Measurements from ENCODE around the gene DIPK1C.

Gene DIPK1C

DNA sequence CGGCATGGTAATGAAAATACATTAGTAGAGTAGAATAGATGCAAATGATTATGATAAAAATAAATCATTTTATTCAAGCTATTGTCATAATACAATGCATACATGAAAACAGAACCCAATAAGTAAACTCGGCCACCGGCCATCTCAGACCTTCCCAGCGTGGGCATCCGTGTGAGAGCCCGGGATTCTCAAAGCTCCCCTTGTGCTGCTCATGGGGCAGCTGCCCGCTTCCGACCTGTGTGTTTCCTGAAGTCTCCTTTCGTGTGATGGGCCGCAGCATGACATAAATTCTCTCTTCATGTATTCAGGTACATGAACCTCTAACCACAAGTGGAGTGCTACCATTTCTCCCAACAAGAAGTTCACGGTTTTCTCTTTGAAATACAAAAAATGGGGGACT, 25.6 kb upstream of the DIPK1C start:
- DNase-seq (ENCODE audit: low read depth): no peak

DNA sequence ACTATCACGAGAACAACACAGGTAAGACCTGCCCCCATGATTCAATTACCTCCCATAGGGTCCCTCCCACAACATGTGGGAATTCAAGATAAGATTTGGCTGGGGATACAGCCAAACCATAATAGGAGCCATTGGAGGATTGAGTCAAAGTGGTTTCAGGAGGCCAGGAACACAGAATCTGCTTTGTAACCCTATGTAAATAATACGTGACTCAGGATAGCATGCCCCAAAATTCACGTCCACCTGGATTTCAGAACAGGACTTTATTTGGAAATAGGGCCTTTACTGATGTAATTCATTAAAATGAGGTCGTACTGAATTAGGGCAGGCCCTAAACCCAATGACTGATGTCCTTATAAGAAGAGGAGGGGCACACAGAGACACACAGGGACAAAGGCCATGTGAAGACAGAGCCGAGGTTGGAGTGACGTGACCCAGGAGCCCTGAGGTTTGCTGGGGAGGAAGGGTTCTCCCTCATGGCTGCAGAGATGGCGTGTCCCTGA, 23.1 kb upstream of the DIPK1C start:
- no peak for DNase-seq (ENCODE audit: low read depth)

DNA sequence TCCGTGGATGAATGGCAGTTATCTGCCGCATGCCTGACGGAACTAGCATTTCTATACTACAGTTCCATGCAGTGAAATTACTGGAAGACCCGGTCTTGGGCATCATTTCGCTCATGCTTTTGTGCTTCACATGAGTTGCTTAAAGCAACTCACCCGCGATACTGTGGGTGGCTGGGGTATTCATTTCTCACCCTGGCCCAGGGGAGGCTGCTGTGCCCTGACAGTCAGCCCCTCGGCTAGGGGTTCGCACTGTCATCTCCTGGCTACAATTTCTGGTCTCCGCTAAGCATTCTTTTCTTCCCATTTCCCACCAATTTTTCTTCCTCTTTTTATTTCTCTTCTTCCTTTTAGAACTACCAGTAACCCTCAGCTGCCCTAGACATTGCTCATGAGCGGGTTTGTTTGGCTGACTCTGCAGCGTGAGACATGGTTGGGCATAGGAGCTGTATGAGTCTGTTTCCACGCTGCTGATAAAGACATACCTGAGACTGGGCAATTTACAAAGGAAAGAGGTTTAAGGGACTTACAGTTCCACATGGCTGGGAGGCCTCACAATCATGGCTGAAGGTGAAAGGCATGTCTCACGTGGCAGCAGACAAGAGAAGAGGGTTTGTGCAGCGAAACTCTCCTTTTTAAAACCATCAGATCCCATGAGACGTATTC, 22.5 kb upstream of the DIPK1C start:
- no peak for DNase-seq (ENCODE audit: low read depth)

DNA sequence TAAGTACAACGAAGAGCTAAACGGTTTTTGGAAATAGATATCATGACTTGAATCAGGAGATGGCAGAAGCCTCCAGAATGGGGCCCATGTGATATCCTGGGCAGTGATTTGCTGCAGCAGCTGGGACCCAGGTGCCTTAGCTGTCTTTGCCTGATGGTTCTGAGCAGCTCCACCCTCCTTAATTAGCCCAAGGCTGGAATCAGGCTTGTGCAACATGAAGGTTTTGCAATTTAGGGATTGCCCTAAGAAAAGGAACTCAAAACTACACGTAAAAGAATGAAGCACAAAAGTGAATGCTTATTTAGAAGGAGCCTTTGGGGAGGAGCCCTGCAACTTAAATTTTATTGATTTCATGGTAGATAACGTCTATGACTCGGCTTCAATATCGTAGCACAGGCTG, 21.8 kb upstream of the DIPK1C start:
- DNase-seq (ENCODE audit: low read depth): no peak

DNA sequence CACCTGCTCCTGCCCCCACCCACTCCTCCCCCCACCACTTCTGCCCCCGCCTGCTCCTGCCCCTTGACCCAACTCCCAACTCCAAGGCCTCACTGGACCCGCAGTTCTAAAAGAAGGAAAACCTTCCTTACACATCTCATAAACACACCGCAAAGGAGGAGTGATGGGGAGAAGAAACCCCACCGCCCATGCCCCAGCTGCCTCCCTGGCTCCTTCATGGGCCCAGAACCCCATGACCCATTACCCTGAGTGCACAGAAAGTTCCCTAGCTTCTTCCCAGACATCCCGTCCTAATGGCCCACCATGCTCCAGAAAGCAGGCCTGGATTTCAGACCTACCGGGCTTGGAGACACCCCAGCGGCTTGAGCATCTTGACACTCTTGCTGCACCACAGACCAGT, 21.2 kb upstream of the DIPK1C start:
- no peak for DNase-seq (ENCODE audit: low read depth)

DNA sequence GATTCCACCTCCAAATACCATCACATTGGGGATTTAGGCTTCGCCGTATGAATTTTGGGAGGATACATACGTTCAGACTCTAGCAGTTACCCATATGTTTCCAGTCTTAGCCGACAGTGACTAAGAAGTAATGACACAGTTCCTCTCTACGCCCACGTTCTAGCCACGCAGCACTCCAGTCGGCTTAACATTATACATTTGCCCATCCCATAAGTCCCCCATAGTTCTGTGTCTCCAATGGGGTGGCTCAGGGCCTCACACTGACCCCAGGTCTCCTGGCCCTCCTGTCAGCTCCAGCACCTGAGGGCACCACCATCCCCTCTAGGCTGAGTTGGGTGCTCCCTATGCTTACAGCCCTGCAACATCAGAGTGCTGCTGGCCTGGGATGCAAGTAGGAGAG, 20.7 kb upstream of the DIPK1C start:
- no peak for DNase-seq (ENCODE audit: low read depth)

DNA sequence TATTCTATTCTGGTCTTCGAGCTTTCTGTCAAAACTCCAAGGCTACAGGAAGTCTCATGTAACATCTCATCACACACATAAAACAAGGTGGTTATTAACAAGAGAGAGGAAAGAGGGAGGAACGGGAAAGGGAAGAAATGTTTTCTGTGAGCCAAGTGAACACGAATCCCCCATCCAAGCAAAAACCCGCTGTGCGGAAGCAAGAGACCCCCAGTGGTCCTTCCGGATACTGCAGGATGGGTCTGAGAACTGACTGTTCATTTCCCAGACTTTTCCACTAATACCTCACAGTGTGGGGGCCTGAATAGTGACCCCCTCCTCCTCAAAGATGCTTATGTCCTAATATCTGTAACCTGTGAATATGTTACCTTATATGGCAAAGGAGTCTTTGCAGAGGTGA, 19.0 kb upstream of the DIPK1C start:
- DNase-seq (ENCODE audit: low read depth): no peak

DNA sequence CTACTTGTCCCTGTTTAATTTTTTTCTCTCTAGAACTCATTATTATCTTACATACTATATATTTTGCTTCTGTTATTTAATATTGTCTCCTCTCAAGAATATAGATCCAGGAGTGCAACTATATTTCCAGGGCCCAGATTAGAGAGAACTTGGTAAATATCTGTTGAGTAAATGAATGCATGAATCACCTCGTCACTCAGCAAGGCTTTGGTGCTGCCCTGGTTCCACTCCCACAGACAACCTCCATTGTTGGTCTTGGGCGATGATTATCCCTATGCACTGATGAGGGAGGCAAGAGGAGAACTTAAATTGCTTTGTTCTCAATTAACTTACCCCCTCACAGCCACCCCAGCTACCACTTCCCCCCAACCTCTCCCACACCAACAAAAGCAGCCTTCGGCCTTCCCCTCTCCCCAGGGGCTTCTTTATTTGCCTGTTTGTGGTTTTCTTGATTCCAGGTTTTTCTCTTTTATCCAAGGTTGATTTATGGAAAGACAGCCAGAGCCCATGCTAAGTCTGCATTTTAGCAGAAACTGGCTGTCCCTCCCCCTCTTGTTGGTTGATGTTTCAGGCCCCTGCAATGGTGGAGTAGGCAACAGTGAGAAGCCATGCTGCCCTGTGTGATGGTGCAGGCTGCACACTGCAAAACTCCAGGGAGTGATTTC, 17.0 kb upstream of the DIPK1C start:
- no peak for DNase-seq (ENCODE audit: low read depth)

DNA sequence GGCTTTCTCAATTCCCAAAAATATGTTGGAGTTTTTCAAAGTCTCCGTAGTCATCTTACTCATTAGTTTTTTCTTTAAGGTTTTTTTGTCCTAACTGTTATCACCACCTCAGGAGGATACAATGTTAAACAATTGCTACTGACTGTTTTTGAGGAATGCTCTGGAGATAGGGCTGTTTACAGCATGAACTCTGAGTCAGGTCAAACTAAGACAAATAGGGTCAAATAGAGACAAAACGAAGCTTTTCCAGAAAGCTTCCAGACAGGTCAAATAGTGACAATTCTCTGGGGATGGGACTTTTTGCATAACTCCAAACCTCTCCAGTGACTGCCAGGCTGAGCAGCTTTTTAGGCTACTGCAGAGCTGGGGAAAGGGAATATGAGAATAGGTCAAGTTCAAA, 15.2 kb upstream of the DIPK1C start:
- DNase-seq (ENCODE audit: low read depth): no peak

DNA sequence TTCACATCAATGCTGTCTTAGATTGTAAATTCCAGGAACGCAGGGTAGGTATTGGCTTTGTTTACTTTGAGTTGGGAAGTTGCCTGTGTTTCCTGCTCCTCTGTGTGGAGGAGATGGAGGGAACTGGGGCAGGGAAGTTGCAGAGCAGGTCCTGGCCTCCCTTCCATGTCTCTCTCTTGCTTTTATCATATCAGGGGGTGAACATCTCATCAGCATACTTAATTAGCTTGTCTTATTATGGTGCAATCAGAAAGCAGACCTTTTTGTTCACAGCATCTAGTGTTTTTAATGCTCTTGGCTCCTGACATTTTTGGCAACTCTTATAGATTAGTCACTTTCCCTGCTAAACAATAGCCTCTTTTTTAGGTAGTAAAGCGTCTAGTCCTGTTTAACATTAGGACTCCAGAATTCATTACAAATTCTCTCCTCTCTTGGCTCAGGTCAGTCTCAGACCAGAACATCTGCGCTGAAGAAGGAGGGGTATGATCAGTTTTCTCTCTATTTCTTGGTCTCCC, 11.5 kb upstream of the DIPK1C start:
- DNase-seq (ENCODE audit: low read depth): no peak

DNA sequence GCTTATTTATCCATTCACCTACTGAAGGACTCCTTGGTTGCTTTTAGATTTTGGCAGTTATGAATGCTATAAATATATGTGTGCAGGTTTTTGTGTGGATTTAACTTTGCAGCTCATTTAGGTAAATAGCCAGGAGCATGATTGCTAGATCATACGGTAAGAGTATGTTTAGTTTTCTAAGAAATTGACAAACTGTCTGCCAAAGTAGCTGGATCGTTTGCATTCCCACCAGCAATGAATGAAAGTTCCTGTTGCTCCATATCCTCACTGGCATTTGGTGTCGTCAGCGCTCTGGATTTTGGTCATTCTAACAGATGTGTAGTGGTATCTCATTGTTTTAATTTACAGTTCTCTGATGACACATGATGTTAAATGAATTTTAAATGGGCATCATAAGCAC, 8.7 kb upstream of the DIPK1C start:
- no peak for DNase-seq (ENCODE audit: low read depth)

DNA sequence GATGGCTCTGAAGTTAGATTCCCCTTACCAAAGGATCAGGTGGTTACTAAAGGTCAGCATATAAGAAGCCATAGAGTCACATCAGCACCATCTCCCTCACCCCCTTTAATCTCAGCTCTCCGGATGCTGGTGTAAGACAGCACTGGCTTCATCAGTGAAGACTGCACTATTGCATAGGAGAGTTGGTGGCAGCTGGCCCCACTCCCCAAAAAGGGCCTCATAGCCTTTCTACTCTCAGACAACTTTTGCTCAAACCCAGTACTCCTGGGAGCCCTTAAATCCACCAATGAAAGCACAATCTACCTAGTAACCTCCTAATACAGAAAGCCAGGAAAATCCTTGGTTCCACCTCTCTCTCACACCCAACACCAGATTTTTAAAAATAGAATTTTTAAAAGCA, 6.9 kb upstream of the DIPK1C start:
- DNase-seq (ENCODE audit: low read depth): no peak

DNA sequence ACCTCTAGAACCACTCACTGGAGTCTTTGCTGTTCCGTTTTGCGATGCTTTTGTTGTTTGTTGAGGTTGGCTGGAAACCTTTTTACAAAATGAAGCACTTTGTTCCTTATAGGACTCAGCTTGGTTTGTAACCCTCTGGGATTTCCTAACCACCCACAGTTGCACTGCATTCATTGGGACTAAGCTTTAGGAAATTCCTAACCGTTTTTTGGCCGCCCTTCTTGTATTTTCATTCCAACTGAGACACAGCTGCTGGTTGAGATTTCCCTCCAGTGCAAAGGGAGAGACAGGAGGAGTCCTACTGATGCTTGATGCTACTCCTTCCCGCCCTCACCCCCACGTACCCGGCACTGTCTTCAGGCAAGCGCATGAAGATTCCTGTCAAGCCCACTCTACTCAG, 6.1 kb upstream of the DIPK1C start:
- no peak for DNase-seq (ENCODE audit: low read depth)

DNA sequence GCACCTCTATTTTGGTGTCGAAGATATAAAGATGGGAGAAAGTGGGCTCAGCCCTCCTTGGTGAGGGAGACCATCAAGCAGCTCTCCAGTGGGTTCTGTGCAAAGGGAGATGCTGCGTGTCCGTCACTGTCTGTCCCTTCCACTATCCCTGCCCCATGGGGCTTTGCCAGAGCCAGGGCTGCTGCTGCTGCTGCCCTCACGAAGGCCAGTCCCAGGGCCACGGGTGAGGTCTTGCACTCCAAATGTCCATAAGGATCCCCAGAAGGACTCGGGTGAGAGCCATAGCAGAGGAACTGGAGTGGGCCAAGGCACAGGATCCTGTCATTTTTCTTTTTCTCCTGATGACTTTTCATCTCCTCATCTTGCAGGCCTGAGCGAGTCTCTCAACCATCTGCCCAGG, 3.7 kb upstream of the DIPK1C start:
- DNase-seq (ENCODE audit: low read depth): no peak

DNA sequence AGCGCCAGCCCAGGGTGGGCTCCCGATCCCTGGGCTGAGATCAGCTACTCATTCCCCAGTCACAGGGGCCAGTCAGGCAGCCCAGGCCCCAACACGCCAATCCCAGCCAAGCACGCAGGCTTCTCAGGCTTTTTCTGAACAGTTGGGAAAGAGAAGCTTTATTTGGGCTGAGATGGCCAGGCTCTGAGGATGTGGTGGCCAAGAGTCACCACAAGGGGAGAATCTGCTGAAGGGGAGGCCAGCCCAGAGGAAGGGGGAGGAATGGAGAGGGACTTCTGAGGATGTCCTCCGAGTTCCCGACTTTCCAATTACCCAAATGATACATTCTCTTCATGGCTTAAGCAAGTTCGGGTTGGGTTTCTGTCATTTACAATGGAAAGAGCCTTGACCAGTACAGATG, 2.8 kb upstream of the DIPK1C start:
- DNase-seq (ENCODE audit: low read depth): no peak

DNA sequence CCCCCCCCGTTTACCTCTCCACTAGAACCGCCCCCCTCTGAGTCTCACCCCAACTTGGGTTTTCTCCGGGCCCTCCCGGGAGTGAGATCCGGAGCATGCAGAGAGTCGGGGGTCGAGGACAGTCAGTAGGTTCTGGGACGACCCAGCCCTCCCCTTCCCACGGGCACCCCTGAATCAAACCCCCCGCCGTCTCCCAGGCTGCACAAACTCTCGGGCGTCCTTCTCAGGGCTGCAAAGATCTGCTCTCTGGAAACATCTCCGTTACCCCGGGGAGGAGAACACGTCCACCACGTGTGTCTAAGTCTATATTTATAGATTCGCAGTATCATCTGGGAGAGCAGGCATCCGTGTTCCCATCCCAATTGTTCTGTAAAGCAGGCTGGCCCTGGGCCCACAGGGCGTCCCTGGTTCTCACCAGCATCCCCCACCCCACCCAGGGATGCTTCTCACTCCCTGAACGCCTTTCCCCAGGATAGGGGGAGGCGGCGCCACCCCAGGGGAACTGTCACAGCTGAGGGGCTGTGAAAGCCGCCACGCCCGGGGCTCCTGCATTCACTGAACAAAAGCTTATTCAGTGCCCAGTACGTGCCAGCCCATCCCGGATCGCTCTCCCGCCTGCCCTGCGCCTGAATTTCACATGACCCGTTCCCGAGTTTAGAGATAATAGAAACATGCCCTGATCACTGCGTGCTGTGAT, 765 bp upstream of the DIPK1C start:
- no peak for DNase-seq (ENCODE audit: low read depth)

DNA sequence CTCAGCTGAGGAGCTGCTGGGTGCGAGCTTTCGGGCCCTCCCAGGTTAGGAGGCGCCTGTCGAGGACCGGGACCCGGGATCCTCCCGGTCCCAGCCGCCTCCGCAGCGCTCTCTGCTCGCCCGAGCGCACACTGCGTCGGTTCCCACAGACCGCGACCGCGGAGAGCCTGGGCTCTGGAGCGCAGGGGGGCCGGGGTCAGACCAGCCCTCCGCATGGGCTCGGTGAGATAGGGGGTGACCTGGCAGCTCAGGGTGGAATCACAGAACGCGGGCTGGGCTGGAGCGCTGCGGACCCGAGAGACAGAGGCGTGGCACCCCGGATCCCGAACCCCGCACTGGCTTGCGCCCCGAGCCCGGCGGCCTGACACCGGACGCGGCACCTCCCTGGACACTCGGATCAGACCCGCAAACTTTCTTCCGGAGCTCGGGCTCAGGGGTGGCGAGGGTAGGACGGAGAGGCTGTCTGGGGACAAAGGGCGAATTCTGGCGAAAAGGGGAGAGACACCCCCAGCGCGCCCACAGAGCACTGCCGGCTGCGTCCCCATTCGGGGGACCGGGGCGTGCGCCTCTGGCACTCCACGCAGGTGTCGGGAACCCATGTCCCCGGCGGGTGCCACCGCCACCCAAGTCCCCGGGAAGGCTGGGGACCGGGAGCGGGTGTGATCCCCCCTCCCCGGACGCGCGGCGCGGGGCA, 612 bp downstream of the DIPK1C start:
- DNase-seq (ENCODE audit: low read depth): no peak

DNA sequence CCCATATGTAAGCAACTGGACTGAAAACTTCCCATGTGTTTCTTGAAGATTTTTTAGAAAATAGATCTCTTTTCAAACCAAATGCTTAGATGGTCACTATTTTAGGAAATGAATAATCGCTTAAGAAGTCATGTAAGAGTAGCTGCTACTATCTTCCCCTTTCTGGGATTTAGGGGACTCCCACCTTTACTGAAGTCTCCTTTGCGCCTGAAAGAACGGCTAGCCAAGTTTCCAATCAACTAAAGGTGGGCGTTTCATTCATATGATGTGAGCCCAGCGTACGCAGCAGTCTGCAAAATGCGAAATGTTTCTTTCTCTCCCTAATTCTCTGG, 1.1 kb downstream of the DIPK1C start:
- DNase-seq (ENCODE audit: low read depth): no peak

DNA sequence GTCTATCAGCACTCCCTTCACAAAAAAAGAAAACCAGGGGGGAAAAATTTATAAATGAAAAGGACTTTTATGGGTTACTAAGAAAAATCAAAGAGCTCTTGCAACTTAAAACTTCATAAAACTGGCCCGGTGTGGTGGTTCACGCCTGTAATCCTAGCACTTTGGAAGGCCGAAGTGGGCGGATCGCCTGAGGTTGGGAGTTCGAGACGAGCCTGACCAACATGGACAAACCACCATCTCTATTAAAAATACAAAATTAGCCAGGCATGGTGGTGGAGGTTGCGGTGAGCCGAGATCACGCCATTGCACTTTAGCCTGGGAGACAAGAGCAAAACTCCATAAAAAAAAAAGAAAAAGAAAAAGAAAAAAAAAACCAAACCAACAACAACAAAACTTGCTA, 1.7 kb downstream of the DIPK1C start:
- DNase-seq (ENCODE audit: low read depth): no peak

DNA sequence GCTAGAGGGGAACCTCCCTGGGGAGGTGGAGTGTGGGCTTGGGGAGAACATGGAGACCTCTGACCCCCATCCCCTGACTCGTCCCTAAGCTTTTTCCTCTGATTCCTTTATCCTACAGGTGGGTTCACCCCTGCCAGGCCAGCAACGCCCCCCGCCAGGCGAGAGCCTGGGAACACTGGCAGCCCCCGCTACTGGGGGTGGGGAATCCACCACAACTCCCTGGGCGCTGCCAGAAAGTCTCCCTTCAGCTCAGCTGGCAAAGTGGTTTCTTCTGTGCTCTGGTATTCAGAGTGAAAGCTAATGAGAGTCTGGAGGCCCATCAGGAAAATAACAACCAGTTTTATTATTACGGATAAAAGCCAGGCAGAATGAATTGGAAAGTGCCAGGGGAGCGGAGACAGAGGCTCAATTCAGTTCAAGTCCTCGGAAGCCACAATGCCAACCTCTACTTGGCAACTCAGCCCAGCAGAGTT, 2.8 kb downstream of the DIPK1C start:
- DNase-seq (ENCODE audit: low read depth): no peak

DNA sequence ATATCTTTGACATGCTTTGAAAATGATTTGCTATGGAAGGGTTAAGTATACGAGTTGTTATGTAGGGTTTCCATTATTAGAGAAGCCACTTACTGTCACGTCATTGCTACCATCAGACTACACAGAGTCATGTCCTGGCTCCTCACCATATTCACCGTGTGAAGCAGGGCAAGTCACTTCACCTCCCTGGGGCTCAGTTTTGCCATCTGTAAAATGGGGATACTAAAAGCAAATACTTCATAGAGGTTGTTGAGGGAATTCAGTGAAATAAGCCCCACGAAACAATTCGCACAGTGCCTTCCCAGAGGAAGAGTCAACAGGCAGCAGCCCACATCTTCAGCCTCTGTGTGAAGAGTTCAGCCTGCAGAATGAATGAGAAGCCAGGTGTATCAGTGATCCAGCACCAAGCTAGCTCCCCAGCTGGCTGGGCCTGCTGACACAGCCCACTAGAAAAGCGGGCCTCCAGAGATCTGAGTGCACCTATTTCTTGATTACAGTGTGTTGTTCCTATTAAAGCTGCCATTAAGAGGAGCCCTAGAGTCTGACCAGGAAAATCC, 3.4 kb downstream of the DIPK1C start:
- DNase-seq (ENCODE audit: low read depth): no peak

DNA sequence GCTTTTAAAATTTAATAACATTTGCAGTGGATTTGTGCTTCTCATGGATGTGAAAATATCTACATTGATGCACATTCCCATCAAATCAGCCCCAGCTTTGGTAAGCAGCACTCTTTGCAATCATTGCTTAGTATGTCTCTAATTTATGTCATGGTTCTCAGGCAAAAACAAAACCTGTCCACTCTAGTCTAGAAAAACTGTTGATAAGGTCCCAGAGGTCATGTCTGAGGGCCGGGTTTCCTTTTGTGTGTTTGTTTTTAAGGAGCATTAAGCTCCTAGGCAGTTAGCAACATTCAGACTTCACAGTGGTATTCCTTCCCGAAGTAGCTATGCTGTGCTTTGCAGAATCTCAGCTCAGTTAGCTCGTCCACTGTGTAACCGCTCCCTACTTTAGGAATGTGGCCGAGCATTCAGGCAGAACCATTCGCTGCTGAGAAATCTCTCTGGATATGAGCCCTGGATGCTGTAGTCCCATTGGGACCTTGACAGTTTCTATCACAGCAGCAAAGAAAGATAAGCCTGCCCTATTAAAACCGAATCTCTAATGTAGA, 4.0 kb downstream of the DIPK1C start:
- no peak for DNase-seq (ENCODE audit: low read depth)

Measured in stimulated activated CD8-positive, alpha-beta memory T cell treated with anti-CD3 and anti-CD28 coated beads, Interleukin-4, amount 100 ng/mL, for 24 hours (primary cell).